HL-60 (cell line): ENCODE results near the gene SEMA6C.

ENCODE experiments used
- POLR2AphosphoS5 ChIP-seq: IDR thresholded peaks from 2 replicates; pipeline ENCODE4 v1.6.1; 2012; ENCODE audit warnings: low read depth
- REST ChIP-seq: IDR thresholded peaks from 2 replicates; pipeline ENCODE4 v1.6.1; 2012; ENCODE audit warnings: low read depth; ENCODE audit not compliant: insufficient replicate concordance
- SPI1 ChIP-seq: IDR thresholded peaks from 2 replicates; pipeline ENCODE4 v1.6.1; 2012; ENCODE audit warnings: low read depth, mild to moderate bottlenecking, borderline replicate concordance
- TF ChIP-seq, protein P1 (sequence below): IDR thresholded peaks from one replicate; pipeline ENCODE4 v1.5.1; 2011; ENCODE audit warnings: low read length, control low read depth, inconsistent platforms; ENCODE audit not compliant: insufficient read depth

DNA sequence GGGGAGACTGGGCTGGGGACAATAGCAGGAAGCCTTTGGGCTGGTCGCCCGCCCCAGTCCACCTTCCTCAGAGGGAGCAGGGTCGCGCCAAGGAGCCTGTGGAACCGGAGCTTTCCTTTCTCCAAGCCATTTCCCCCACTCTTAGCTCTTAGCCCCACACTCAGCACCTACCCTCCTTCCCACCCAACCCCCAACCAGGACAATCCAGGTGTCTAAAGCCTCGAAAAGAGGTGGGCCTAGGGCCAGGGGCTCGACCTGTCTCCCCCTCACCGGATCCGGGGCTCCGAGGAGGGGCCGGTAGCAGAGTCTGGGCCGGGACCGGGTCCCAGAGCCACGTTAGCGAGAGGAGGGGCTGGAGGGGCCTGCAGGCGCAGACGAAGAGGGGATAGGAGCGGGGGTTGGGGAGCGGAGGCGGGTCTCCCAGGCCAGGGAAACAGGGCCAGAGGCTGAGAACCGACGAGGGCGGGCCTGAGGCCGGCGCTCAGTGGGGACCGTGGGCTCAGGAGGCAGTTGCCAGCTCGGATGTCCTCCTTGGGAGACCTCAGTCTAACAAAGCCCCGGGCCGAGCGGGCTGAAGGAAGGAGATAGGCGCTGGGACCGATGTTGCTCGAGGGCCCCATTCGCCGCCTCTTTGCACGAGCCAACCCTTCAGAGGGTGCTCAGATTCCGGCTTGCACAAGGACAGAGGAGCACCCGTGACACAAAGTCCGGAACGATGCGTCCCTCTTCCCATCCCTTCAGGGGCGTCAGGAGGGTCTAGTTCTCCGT lies 943 bp downstream of the SEMA6C start:
- TF ChIP-seq POLR2AphosphoS5 (no peak), REST (no peak), SPI1 (no peak)
- TF ChIP-seq, protein P1, sequence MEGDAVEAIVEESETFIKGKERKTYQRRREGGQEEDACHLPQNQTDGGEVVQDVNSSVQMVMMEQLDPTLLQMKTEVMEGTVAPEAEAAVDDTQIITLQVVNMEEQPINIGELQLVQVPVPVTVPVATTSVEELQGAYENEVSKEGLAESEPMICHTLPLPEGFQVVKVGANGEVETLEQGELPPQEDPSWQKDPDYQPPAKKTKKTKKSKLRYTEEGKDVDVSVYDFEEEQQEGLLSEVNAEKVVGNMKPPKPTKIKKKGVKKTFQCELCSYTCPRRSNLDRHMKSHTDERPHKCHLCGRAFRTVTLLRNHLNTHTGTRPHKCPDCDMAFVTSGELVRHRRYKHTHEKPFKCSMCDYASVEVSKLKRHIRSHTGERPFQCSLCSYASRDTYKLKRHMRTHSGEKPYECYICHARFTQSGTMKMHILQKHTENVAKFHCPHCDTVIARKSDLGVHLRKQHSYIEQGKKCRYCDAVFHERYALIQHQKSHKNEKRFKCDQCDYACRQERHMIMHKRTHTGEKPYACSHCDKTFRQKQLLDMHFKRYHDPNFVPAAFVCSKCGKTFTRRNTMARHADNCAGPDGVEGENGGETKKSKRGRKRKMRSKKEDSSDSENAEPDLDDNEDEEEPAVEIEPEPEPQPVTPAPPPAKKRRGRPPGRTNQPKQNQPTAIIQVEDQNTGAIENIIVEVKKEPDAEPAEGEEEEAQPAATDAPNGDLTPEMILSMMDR: no peak
